Cerebellar nuclear complex (tissue), 1 donor: ENCODE data around the gene AGBL4.

Experiments used
- DNase-seq, 2 experiments: peaks; one replicate each; lab custom pipeline; 2025; lab: John Stamatoyannopoulos, UW

Gene AGBL4

DNA sequence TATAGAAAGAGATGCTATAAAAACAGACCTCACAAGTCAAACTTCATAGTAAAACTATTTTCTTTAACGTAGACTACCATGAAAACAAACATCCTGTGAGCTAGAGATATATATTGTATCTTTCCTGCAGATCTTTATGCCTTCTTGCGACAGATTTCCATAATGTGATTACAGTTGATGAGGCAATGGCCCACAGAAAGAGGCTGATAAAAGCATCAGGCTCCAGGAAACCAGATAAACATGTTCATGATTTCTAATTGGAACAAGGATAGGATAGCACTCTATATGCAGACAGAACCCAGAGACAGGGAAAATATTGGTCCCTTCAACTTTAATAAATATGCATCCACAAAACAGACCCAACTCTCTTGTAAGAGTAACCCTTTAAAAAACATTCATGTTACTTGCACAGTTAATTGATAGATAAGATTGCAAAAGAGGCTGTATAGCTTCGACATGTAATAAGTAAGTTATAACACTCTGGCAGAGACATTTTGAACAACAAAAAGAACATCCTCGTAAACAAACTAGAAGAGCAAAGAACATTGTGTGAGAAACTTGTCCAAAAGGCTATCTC, 329.4 kb downstream of the AGBL4 start:
- no peak for DNase-seq

DNA sequence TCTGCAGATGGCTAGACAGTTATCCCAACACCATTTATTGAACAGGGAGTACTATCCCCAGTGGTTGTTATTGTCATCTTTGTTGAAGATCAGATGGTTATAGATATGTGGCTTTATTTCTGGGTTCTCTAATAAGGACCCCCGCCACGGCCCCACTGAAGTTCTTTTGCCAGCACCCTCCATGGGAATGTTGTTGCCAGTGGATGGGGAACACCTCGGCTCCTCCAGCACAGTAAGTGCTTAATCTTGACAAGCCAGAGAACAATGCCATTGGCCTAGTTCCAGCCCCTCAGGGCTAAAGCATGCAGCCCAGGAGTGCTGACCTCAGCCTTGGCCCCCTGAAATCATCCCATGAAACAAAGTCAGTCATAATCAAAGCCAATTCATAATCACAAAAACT, 337.6 kb downstream of the AGBL4 start:
- DNase-seq, result no peak

DNA sequence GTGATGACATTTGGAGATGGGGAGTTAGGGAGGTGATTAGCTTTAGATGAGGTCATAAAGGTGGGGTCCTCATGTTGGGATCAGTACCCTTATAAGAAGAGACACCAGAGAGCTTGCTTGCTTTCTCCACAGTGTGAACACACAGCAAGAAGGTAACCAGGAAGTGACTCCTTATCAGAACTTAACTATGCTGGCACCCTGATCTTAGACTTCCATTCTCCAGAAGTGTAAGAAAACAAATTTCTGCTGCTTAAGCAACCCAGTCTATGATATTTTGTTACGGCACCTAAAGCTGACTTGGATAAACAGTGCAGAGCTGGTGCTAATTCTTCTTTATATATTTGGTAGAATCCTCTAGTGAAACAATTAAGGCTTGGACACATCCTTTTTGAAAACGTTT, 346.0 kb downstream of the AGBL4 start:
- DNase-seq, result no peak

DNA sequence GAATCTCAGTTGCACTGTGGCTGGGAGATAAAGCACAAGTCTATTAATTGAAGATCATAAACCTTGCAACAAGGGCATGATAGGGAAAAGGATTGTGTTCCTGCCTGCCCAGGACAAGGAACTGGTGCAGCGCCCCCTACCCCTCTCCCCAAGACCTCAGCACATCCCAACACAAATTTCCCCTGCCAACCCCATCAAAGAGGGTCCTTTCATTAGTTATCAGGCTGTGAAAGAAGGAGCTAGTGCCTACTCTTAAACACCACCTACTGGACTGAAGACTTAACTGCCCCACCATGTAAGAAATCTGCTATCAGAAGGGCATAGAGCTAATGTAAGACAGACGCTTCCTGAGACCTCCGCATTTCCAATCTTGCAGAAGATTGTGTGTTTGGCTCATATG, 372.6 kb downstream of the AGBL4 start:
- no peak for DNase-seq

DNA sequence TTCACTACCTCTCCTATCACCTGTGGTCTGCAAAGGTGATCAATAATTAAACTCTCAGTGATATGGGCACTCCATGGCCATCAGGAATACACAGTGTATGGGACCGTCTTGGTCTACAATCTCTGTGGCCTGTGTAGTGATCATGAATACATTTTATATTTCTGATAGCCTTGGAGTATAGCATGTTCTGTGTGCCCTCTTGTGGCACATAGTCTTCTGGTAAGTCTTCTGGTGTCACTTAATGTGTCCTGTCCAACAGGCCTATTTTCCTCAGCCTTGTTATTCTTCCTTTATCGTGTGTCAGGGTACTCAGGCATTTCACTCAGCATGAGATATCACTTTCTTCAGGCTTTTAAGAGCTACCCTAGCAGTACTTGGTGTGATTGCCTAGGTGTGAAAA, 393.6 kb downstream of the AGBL4 start:
- DNase-seq, result no peak

DNA sequence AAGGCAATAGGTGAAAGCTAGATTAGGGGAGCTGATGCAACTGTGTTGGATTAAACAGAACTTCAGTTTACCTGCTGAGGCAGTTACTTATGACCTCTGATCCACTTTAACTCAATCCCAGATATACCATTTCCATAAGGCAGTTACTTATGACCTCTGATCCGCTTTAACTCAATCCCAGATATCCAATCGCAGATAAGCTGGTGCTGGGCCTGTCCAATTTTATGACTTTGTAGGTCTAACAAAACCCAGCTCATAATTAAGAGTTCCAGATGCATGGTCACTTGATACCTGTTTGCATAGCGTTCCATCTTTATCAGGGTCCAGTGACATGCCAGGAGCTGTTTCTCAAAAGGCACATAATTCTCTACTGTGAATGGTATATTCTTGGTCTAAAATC, 396.0 kb downstream of the AGBL4 start:
- DNase-seq, result no peak

DNA sequence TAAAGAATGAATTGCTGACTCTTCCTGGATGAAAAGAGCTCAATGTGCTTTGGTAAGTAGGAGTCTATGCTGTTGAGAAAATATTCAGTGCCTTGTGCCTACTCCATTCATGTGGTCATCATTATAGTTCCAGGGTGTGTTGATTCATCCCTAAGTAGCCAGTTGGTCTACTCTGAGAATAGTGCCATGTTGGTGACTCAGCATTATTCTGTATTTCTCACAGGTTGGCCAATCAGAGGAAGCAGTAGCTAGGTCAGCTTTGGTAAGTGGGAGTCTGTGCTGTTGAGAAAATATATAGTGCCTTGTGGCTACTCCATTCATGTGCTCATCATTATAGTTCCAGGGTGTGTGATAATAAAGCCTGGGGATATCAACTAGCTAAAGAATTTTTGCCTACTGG, 397.3 kb downstream of the AGBL4 start:
- no peak for DNase-seq

DNA sequence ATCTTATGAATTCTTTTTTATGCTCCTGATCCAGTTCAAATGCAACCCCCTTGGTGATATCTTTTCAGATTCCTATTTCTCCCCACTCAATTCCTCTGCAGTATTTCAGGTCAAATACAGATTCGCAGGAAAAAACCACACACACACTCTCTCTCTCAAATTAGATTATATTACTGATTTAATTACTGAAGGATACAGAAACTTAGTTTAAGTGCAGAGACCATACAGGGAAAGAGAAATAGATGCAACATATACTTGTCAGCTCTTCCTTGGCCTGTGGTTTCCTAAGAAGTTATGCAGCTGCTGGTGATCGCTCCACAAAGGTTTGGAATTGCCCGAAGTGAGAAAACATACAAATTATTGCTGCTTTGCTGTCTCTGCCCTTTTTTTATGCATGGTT, 400.9 kb downstream of the AGBL4 start:
- no peak for DNase-seq

DNA sequence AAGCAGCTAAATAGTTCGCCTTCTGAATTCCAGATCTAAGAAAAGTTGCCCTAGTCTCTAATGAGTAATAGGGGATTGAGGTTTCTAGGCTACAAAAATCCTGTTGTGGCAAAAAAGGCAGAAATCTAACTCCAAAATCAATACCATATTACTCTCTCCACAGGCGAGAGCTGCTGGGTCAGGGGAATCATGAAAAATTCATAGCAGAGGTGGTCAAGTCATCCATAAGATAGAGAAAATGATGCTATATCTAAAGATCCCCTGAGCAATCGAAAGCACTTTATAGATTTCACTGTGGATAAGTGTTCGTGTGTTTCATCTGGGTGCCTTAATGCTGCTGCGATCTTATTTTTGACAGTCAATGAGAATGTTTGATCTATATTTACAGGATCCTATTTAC, 417.7 kb downstream of the AGBL4 start:
- no peak for DNase-seq

DNA sequence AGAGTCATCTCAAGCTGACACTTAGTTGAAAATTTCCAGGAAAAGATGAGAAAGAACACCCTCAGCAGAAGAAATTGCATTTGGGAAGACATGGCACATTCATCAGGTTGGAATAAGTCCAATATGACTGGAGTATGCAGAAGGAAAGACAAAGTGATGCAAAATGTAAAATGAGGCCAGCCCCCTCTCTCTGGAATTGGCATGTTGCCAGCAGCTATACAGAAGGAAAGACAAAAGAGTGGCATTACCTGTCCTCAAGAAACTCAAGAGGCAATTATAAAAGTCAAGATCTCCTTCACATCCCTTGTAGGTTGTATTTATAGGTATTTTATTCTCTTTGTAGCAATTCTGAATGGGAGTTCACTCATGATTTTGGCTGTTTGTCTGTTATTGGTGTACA, 426.3 kb downstream of the AGBL4 start:
- no peak for DNase-seq

DNA sequence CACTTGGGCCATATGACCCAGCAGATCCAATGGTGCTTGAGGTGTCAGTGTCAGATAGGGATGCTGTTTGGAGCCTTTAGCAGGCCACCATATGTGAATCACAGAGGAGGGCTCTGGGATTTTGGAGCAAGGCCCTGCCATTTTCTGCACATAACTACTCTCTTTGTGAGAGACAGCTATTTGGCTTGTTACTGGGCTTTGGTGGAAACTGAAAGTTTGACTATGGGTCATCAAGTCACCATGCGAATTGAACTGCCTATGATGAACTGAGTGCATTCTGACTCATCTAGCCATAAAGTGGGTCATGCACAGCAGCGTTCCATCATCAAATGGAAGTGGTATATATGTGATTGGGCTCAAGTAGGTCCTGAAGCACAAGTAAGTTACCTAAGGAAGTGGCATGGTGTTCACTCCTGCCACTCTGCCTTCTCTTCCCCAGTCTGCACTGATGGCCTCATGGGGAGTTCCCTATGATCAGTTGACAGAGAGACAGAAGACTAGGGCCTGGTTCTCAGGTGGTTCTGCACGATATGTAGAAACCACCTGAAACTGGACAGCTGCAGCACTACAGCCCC, 447.3 kb downstream of the AGBL4 start:
- DNase-seq, result no peak

DNA sequence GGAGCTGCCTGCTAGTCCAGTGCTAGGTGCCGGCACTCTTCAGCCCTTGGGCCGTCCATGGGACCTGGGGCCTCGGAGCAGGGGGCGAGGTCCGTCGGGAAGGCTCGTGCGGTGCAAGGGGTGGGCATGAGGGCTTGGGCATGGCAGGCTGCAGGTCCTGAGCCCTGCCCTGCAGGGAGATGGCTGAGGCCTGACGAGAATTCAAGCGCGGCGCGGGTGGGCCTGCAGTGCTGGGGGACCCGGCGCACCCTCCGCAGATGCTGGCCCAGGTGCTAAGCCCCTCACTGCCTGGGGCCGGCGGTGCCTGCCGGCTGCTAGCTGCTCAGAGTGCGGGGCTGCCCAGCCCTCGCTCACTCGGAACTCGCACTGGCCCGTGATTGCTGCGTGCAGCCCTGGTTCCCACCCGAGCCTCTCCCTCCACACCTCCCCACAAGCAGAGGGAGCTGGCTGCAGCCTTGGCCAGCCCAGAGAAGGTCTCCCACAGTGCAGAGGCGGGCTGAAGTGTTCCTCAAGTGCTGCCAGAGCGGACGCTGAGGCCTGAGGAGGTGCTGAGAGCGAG, 467.0 kb downstream of the AGBL4 start:
- no peak for DNase-seq

DNA sequence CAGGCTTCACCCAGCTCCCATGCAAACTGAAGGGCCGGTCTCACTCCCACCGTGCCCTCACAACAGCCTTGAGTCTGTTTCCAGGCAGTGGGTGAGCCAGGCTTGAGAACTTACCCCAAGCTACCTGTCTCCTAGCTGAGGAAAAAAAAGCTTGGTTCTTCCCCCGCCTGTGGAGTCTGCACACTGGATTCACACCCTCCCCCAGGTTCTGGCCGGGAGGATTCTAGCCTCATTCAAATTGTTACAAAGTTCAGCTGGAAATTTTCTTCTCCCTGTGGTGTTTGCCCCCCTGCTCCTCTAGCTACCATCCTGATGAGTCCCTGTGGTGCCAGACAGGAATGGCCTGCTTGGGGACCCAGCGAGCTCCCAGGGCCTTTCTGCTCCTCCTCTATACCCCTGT, 471.7 kb downstream of the AGBL4 start:
- DNase-seq, result no peak

DNA sequence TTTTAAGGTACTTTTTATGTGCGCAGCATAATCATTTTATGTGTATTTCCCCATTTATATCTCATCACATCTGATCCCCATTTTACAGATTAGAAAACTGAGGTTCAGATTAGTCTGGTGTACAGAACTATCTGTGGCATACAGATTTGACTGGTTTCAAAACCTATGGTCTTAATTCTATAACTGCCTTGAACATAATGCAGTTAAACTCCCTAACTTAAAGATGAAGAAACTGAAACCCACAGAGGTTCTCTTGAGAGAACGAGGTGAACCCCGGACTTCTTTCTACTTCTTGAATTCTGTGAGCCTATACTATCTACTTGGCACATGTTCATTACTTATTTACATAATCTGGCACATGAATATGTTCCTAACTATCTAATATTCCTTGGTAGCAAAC, 479.1 kb downstream of the AGBL4 start:
- DNase-seq, result no peak

DNA sequence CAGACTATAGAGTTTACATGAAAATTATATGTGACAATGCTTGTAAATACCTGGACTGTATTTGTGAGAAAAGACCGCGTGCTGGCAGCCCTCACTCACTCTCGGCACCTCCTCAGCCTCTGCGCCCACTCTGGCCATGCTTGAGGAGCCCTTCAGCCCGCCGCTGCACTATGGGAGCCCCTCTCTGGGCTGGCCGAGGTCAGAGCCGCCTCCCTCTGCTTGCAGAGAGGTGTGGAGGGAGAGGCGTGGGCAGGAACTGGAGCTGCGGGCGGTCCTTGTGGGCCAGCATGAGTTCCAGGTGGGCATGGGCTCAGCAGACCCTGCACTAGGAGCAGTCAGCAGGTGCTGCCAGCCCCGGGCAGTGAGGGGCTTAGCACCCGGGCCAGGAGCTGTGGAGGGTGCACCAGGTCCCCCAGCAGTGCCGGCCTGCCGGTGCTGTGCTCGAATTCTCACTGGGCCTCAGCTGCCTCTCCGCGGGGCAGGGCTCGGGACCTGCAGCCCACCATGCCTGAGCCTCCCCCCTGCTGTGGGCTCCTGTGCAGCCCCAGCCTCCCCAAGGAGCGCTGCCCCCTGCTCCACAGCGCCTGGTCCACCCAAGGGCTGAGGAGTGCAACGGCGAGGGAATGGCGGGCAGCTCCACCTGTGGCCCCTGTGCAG, 482.5 kb downstream of the AGBL4 start:
- DNase-seq, result no peak

DNA sequence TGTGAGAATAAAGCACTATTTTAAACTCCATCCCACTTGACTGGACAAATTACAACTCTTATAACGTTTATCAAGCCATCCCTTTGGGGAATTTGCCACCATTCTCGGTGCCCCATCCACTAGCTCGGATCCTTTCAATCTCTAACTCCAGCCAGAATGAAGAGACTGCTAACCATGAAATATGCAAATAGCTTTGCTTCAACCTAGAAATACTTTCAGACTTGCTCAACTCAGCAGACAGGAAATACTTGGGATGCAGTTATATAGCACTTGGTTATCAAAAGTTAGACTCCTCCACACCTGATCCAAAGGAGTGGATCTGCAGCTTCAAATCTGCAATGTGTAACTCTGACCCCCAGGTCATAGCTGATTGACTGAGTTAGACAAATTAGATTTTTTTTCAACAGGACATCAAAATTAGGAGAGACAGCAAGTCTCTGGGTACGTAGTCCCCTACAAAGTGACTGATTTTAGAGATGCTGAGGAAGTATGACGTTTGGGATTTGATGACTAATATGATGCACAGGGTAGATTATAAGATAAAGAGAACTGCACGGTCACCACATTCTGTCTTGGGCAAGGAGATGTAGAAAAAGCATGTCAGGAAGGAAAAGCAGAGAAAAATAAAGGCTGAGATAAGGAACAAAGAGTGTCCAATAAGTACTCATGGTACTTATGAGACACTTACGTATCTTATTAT, 496.0 kb downstream of the AGBL4 start:
- DNase-seq, result no peak

DNA sequence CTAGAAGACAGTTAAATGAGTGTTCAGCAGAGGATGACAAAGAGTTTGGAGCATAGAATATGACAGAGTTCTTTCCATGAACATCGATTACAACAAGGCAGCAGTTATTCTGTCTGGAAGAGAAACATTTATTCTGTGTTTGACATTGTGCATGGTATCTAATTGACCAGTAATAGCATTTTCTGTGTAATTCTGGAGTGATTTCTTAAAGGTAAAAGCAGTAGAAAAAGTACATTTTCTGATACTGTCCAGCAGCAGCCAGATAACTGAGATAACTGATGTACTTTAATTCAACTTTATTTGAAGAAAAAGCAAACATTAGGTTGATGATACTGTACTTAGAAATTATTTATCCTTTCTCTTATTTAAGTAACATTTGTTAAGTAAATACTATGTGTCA, 497.1 kb downstream of the AGBL4 start:
- DNase-seq, result no peak

DNA sequence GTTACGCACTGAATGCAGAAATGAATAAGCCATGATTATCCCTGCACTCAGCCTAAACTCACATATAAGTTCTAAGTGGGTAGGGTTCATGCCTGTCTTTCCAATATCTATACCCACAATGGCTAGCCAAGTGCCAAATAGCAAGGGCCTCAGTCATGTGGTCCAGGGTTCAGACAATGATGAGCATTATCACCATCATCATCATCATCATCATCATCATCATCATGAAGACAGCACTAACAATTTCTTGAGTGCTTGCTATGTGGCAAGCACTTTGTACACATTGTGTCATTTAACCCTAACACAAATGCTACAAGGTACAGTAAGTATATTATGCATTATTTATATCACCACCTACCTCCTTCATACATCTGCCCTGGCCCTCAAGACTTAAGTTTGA, 500.0 kb downstream of the AGBL4 start:
- no peak for DNase-seq

DNA sequence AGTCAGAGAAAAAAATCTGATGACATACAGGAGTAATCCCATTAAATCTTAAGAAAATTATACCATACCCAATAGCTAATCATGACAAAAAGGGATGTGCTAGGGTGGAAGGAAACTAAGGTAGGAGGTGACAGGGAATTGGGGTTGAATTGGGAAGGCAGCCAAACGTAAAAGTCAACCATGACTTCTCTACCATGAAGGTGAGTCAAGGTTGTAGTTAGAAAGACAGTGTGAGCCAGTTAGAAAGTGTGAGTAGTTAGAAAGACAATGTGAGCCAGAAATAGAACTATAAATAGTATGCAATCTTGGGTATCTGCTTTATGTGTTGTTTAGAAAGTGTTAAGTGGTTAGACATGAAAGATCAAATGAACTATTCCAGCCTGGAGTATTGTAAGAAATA, 556.8 kb downstream of the AGBL4 start:
- DNase-seq, result no peak

DNA sequence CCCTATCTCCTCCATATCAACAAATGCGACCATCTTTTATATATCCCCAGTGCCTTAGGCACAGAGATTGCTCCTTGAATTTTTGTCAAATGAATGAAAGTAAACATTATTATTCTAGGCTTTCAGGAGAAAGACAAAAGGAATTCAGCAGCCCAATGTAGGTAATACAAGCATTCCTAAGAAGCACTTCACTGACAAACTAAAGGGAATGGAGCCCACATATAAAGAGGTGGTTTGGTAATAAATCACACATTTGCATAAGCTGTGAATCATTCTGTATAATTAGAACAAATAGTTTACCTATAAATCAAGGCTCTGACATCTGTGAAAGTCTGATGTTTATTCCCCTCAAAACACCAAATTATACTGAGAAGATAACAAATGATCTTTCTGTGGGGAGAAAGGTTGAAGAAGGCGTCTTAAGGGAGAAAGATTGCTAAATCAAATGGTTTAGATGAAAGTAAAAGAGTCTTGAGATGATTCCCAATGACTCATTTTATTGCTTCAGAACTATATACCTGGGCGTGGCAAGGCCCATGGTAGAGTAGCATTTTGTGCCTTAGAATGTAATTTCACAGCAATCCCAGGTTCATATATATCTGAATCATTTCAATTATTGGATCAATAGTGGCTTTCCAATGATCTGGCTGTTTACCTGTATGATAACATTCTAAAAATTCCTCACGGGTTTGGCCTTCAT, 558.1 kb downstream of the AGBL4 start:
- no peak for DNase-seq

DNA sequence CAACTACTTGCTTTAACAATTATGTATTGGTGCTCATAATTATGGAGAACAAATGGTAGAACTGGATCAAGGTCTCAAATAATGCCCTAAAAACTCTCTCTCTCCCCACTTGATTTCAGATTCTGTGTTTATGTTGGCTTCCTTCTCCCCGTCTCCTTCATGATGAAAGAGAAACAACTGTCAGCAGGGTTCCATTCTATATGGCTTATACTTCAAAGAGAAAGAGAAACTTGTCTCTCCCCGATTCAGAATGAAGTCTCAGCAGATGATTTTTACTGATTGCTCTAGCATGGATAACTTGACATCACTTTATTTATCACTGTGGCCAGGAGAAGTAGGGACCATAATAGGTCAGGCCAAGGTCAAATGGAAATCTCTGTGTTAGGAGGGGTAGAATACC, 575.6 kb downstream of the AGBL4 start:
- no peak for DNase-seq

DNA sequence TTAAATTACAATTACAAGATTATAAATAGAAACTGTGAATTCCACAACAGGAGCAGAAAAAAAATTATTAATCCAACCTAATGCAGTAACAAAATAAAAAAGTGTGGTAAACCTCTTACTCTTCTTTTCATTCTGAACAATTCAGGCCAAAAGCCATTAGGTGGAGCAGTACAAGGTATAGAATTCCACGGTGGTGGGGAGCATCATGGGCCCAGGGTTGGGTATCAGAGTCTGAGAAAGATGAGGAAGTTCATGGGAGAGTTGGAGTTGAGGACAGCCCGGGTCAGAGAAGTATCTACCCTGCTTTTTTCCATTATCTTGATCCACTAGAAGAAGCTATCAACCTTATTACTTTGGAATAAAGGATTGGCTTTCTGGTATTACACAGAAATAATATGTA, 586.9 kb downstream of the AGBL4 start:
- DNase-seq, result no peak
